Esophagus muscularis mucosa (tissue), 3 donors: Measurements from ENCODE around the gene TMEM260.

Experiments
- CTCF ChIP-seq, 3 experiments: fragments of 200-600 bp in 2 of 3; fragments of 450-650 bp in 1 of 3; sonication (generic) in 2 of 3; IDR thresholded peaks; one replicate each; pipeline ENCODE4 v1.5.1; 2017 to 2019; ENCODE audit warnings: antibody characterized with exemption in 3 of 3, mild to moderate bottlenecking in 2 of 3, moderate library complexity in 1 of 3
- POLR2A ChIP-seq: fragments of 450-650 bp; IDR thresholded peaks from one replicate; pipeline ENCODE4 v1.6.1; 2017; ENCODE audit warnings: antibody characterized with exemption, moderate library complexity, mild to moderate bottlenecking, low read depth

DNA sequence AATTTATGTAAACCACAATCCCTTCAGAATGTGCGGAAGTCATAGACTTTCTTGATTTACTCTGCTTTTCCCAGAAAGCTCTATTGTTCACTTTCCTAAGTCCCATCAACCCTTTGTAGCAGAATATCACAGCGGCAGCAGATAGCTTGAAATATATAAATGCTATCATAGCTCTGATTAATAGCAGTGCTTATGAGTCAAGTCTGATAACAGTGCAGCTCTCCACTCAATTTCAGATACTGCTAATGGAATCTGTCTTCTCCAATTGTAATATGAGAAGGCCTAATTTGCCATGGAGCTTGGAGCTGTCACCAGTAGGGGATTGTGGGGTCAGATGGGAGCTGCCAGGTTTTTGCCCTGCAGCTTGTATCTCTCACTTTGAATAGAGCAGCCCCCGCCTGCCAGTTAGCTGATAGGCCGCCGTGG is 10.9 kb downstream of the TMEM260 start:
- TF ChIP-seq CTCF (IDR thresholded peaks at IDR 0.05) (no peak), POLR2A (no peak)
